Activated naive CD4-positive, alpha-beta T cell treated with anti-CD3 and anti-CD28 coated beads for 36 hours (primary cell): ENCODE measurements around the gene NTHL1. TPM values are rescaled to one million over a fixed set of nuclear protein-coding genes. Genes with fewer than 3 reads are reported as not detected.

ENCODE experiments used
- CTCF ChIA-PET: fragments of 350-600 bp; sonication (Branson Sonifier 250); formaldehyde crosslinking; loops from one replicate; lab custom pipeline; 2021; ENCODE audit warnings: antibody characterized with exemption; lab: Charles Lee
- DNase-seq: peaks from one replicate; pipeline ENCODE4 v3.0.0-alpha.2; 2020
- H3K27ac Mint-ChIP-seq: one replicate; pipeline ENCODE4 v1.8.0; 2021; ENCODE audit warnings: mild to moderate bottlenecking, mixed read lengths
- H3K27me3 Mint-ChIP-seq: one replicate; pipeline ENCODE4 v1.8.0; 2021; ENCODE audit warnings: low read depth, mixed read lengths
- H3K36me3 Mint-ChIP-seq: one replicate; pipeline ENCODE4 v1.8.0; 2021; ENCODE audit warnings: low read depth, mixed read lengths
- H3K4me1 Mint-ChIP-seq: one replicate; pipeline ENCODE4 v1.8.0; 2021; ENCODE audit warnings: low read depth, mixed read lengths
- H3K4me3 Mint-ChIP-seq: one replicate; pipeline ENCODE4 v1.8.0; 2021; ENCODE audit warnings: mild to moderate bottlenecking, moderate library complexity, mixed read lengths
- H3K9me3 Mint-ChIP-seq: one replicate; pipeline ENCODE4 v1.8.0; 2021; ENCODE audit warnings: mixed read lengths
- intact Hi-C: fragments of 100-400 bp; cut with micrococcal nuclease; formaldehyde crosslinking; loops from one replicate; pipeline ENCODE4 v1.15.1; 2023
- microRNA-seq: library from miRNA; unstranded; fragments of <30 nt; microRNA quantifications from one replicate; pipeline ENCODE4 v1.2.0, GENCODE V29; 2022; ENCODE audit warnings: borderline microRNAs expressed, borderline replicate concordance
- total RNA-seq, 2 experiments: library from RNA; stranded (reverse); gene quantifications; one replicate each; pipeline ENCODE4 v1.2.3, GENCODE V29; 2021

NTHL1 gene
- total RNA-seq, 2 experiments from 2014 or later = 20.1 to 24.1 TPM

DNA sequence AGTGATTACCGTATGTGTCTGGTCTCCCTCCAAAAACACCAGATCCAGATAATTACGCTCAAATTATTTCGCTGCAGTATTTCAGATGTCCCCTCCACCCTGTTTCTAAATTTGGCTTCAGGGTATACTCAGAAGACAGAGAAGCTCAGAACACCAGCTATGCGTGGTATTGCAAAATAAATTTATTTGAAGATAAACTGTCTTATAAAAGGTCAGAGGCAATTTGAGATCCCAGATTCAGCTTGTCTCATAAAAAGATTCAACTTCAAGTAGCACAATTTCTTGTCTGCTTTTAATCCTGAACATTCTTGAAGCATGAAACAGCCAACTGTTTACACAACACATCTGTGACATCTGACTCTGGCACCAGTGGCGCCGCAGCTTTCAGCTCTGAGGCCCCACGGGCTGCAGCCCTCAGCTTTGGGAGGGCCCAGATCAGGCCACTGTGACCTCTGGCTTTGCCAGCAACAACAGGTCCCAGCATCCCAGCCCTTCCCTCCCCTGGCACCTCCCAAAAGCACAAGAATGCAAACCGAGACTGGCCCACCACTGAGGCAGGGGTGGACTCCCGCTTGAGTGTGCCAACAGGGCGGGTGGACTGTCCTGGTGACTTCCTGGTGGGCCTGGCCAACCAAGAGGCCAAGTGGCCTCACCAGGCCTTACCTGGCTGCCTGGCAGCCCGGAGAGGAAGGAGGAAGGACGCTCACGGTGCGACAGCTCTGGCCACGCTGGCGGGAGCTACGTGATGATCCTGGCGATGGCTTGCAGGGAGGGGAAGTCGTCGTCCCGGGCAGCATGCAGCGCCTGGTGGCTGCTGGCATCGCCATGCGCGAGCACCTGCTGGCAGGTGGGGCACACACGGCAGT is 49.9 kb downstream of the NTHL1 start:
- H3K36me3 Mint-ChIP-seq = peaks cover 14% of the 10 kb centered on the region
- no peaks in the 10 kb centered on the region for H3K9me3 Mint-ChIP-seq
- H3K4me3 Mint-ChIP-seq = no peak overlapping the region
- H3K27ac Mint-ChIP-seq = no peak overlapping the region
- DNase-seq = no peak
- no peaks in the 10 kb centered on the region for H3K27me3 Mint-ChIP-seq
- intact Hi-C loops = no loop called here
- CTCF ChIA-PET = interaction anchor here (0.9 to 1.3 kb wide), 3 partner anchors 10 to 15 kb away, joined by 3 read pairs; no protein-coding TSS in a partner anchor
- peaks cover 9% of the 10 kb centered on the region for H3K4me1 Mint-ChIP-seq

DNA sequence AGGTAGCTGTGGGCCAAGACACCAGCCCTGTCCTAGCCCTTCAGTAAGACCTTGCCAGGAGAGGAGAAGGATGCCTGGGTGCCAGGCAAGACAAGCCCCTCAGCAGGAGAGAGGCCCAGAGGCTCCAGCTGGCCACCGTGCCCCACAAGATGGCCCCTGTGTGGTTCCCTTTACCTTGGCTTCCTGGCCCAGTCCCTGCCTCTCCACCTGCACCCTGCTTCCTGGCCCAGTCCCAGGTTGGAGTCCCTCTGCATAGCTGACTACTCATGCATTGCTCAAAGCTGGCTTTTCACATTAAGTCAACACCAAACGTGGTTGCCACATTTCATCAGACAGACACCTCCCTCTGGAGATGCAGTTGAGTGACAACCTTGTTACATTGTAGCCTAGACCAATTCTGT is 53.9 kb downstream of the NTHL1 start:
- H3K27ac Mint-ChIP-seq = peak overlapping the region; percentile 60
- intact Hi-C loops = no loop called here

DNA sequence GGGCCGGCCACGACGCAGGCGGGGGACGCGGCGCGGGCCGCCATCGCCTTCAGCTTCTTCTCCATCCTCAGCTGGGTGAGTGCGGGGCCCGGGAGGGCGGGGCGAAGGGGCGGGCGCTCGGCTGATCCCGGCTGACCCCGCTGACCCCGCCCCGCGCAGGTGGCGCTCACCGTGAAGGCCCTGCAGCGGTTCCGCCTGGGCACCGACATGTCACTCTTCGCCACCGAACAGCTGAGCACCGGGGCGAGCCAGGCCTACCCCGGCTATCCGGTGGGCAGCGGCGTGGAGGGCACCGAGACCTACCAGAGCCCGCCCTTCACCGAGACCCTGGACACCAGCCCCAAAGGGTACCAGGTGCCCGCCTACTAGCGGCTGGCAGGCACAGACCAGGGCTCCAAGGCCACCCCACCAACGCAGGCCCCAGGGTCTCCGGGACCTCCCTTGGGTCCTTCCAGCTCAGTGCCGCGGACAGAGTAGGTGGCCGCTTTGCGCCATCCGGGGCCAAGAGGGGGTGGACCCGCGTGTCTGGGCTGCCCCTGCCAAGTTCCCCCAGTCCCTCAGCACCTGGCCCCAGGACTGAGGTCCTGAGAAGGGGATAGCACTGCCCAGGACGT is 54.8 kb downstream of the NTHL1 start:
- Mint-ChIP-seq H3K9me3 (no peaks in the 10 kb centered on the region), H3K27ac (no peak overlapping the region), H3K4me1 (peaks cover 24% of the 10 kb centered on the region), H3K4me3 (no peak overlapping the region), H3K36me3 (peaks cover 1% of the 10 kb centered on the region), H3K27me3 (peaks cover 24% of the 10 kb centered on the region)
- DNase-seq = no peak
- intact Hi-C loops = loop anchor here (1.0 kb wide), 4 partner anchors 16 to 230 kb away; partner anchors contain the start of genes E4F1, MSRB1, RPS2 and ZNF598
- CTCF ChIA-PET = interaction anchor here (1.5 to 5.0 kb wide), 2 partner anchors 11 to 148 kb away, joined by 5 to 36 read pairs; no protein-coding TSS in a partner anchor

More for the DNA sequence above, 53.9 kb downstream of the NTHL1 start:
- Mint-ChIP-seq H3K27me3 (peaks cover 21% of the 10 kb centered on the region), H3K4me3 (no peak overlapping the region), H3K9me3 (no peaks in the 10 kb centered on the region), H3K36me3 (peaks cover 5% of the 10 kb centered on the region), H3K4me1 (peaks cover 24% of the 10 kb centered on the region)
- CTCF ChIA-PET = interaction anchor here (5.0 kb wide), 1 partner anchor 10 kb away, joined by 36 read pairs; no protein-coding TSS in a partner anchor
- peak; percentile 74 for DNase-seq

DNA sequence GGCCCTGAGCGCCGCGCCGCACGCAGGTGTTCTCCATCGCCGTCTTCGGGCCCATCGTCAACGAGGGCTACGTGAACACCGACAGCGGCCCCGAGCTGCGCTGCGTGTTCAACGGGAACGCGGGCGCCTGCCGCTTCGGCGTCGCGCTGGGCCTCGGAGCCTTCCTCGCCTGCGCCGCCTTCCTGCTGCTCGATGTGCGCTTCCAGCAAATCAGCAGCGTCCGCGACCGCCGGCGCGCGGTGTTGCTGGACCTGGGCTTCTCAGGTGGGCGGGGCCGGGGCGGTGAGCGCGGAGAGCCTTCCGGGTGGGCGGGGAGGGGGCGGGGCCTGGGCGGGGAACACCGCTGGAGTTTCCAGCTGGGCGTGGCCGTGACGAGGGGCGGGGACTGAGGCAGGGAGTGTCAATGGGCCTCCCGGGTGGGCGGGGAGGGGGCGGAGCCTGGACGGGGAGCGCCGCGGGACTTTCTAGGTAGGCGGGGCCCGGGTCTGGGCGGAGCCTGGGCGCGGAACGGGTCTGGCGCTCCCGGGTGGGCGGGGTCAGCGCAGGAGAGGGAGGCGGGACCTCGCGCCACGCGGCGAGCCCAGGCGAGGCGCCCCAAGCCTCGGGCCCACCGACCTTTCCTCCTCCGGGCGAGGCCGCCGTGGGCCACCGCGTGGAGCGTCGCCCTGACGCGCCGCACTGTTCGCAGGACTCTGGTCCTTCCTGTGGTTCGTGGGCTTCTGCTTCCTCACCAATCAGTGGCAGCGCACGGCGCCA is 55.5 kb downstream of the NTHL1 start:
- CTCF ChIA-PET = interaction anchor here (1.5 to 5.0 kb wide), 2 partner anchors 12 to 149 kb away, joined by 5 to 36 read pairs; no protein-coding TSS in a partner anchor
- peak; percentile 99 for DNase-seq
- Mint-ChIP-seq H3K27me3 (peaks cover 24% of the 10 kb centered on the region), H3K4me1 (peaks cover 24% of the 10 kb centered on the region), H3K27ac (no peak overlapping the region), H3K9me3 (no peaks in the 10 kb centered on the region), H3K4me3 (peak overlapping the region; percentile 65), H3K36me3 (peaks cover 1% of the 10 kb centered on the region)
- intact Hi-C loops = loop anchor here (1.0 kb wide), 4 partner anchors 17 to 231 kb away; partner anchors contain the start of genes E4F1, MSRB1, RPS2 and ZNF598

DNA sequence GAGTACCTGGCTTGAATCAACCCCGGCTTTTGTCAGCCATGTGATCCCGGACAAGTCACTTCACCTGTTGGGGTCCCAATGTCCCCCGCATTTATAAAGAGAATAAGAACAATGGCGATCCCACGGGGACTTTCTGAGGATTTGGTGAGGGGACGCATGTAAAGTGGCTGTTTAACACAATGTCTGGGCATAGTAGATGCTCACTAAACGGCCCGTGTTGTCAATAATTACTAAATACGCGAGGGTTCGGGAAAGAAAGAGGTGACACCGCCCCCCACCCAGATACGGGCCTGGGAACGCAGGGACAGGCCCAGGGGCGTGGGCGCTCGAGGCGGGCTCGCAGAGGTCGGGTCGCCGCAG is 56.1 kb downstream of the NTHL1 start:
- H3K27ac Mint-ChIP-seq = no peak overlapping the region
- intact Hi-C loops = no loop called here
- peak overlapping the region; percentile 65 for H3K4me3 Mint-ChIP-seq
- H3K9me3 Mint-ChIP-seq = no peaks in the 10 kb centered on the region
- H3K27me3 Mint-ChIP-seq = peaks cover 24% of the 10 kb centered on the region
- H3K36me3 Mint-ChIP-seq = peaks cover 7% of the 10 kb centered on the region
- DNase-seq = no peak
- H3K4me1 Mint-ChIP-seq = peaks cover 24% of the 10 kb centered on the region
- CTCF ChIA-PET = interaction anchor here (0.5 to 1.5 kb wide), 2 partner anchors 130 to 149 kb away, joined by 3 to 5 read pairs; no protein-coding TSS in a partner anchor

DNA sequence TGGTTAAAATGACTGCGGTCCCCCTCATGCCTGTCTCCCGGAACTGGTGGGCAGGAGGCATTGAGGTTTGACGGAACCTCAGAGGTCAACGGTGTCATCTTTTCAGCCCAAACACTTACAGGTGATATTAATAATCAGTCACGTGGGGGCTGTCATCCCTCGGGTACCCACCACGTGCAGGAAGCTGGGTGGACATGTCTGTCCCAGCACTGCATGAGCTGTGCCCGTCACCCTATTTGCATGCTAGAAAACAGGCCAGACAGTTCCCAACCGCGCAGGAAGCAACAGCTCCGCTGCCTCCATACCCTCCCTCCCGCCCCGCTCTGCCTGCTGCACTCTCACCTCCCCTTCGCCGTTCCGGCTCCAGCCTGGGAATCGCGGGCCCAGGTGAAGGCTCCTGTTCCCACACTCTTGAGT is 56.5 kb downstream of the NTHL1 start:
- Mint-ChIP-seq H3K36me3 (peaks cover 11% of the 10 kb centered on the region), H3K9me3 (no peaks in the 10 kb centered on the region), H3K27me3 (peaks cover 24% of the 10 kb centered on the region), H3K27ac (no peak overlapping the region), H3K4me3 (peak overlapping the region; percentile 65), H3K4me1 (peaks cover 24% of the 10 kb centered on the region)
- CTCF ChIA-PET = interaction anchor here (0.5 to 1.2 kb wide), 4 partner anchors 9 to 149 kb away, joined by 3 to 4 read pairs (median 3); partner anchors contain the start of genes NTHL1 and TSC2
- peak; percentile 76 for DNase-seq
- intact Hi-C loops = no loop called here

DNA sequence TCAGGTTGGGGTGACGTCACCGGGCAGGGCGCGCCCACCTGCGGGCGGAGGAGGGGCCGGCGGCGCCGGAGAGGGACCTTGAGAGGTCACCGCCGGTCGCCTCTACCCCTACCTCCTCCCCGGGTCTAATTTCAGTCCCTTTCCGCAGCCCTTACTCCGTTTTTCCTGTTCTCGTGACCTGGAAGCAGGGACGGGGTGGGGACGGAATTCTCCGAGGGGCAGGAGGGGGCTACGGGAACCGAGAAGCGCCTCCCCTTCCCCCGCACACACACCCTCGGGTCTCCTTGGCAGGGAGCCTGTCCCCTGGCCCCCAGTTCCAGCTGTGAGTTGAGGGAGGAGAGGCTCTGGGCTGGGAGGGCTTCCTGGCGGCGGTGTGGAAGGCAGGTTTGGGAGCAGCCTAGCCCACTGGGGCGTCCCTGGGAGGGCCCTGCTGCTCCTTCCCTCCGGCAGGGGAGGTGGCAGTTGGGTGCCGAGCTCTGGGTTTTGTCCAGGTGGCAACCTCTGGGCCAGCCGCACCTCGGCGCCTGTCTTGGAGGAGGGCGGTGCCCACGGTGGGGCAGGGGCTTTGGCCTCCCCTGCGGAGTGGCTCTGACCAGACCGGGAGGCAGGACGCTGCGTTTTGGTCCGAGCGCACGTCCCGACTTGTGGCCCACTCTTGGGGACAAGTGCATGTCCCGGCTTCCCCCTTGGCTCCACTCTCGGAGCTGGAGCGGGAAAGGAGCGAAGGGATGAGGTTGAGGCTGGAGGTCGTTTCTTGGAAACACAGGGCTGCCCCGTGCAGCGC is 57.1 kb downstream of the NTHL1 start:
- peaks cover 24% of the 10 kb centered on the region for H3K4me1 Mint-ChIP-seq
- intact Hi-C loops = no loop called here
- peak overlapping the region; percentile 65 for H3K4me3 Mint-ChIP-seq
- H3K27me3 Mint-ChIP-seq = peaks cover 24% of the 10 kb centered on the region
- CTCF ChIA-PET = interaction anchor here (0.9 to 1.2 kb wide), 3 partner anchors 8 to 150 kb away, joined by 3 to 4 read pairs (median 3); partner anchors contain the start of genes NTHL1 and TSC2
- no peak overlapping the region for H3K27ac Mint-ChIP-seq
- H3K9me3 Mint-ChIP-seq = no peaks in the 10 kb centered on the region
- H3K36me3 Mint-ChIP-seq = peaks cover 11% of the 10 kb centered on the region
- DNase-seq = peak; percentile 45

DNA sequence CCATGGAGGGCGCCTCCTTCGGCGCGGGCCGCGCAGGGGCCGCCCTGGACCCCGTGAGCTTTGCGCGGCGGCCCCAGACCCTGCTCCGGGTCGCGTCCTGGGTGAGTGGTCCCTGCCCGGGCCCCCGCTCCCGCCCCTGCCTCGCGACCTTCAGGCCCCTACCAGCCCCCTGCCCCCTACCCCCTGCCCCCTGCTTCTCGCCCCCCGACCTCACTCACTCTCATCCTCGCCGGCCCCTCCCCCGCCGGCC is 57.6 kb downstream of the NTHL1 start:
- DNase-seq = no peak
- intact Hi-C loops = no loop called here
- peaks cover 9% of the 10 kb centered on the region for H3K36me3 Mint-ChIP-seq
- H3K9me3 Mint-ChIP-seq = no peaks in the 10 kb centered on the region
- H3K27ac Mint-ChIP-seq = no peak overlapping the region
- peaks cover 24% of the 10 kb centered on the region for H3K27me3 Mint-ChIP-seq
- no peak overlapping the region for H3K4me3 Mint-ChIP-seq
- peaks cover 24% of the 10 kb centered on the region for H3K4me1 Mint-ChIP-seq
- CTCF ChIA-PET = interaction anchor here (0.9 to 1.2 kb wide), 2 partner anchors 8 to 151 kb away, joined by 3 to 4 read pairs; no protein-coding TSS in a partner anchor

Small RNAs within 50 kb of the gene (microRNA-seq; reads per million reads assigned to microRNA genes)
- gene MIR1225 = not detected

Other genes starting within 250 kb of the NTHL1 start
- gene HAGH, start 221.0 kb downstream of the NTHL1 start, total RNA-seq = 10 to 100 TPM; 29.9 to 30.1 TPM
- gene FAHD1, start 220.6 kb downstream of the NTHL1 start, total RNA-seq = 1 to 10 TPM; 6.0 to 7.3 TPM
- gene MEIOB, start 175.7 kb downstream of the NTHL1 start, total RNA-seq = under 1 TPM; 0.52 to 0.76 TPM
- not detected for gene HS3ST6, start 129.4 kb downstream of the NTHL1 start, total RNA-seq
- 10 to 100 TPM in 1 of 2 experiments, 1 to 10 TPM in 1; 8.5 to 11.0 TPM for gene MSRB1, start 104.6 kb downstream of the NTHL1 start, total RNA-seq
- gene RPL3L, start 93.1 kb downstream of the NTHL1 start, total RNA-seq = not detected
- gene NDUFB10, start 88.3 kb downstream of the NTHL1 start, total RNA-seq = 100 to 1,000 TPM; 111 TPM
- gene RPS2, start 83.0 kb downstream of the NTHL1 start, total RNA-seq = 1,000 to 10,000 TPM; 7,042 to 7,057 TPM
- gene RNF151, start 81.0 kb downstream of the NTHL1 start, total RNA-seq = not detected
- 10 to 100 TPM; 36.5 to 38.0 TPM for gene TBL3, start 75.8 kb downstream of the NTHL1 start, total RNA-seq
- gene NOXO1, start 66.4 kb downstream of the NTHL1 start, total RNA-seq = not detected
- 10 to 100 TPM; 29.8 to 30.1 TPM for gene GFER, start 63.6 kb downstream of the NTHL1 start, total RNA-seq
- 1 to 10 TPM; 5.7 to 7.2 TPM for gene SYNGR3, start 57.9 kb downstream of the NTHL1 start, total RNA-seq
- 10 to 100 TPM; 88.8 to 93.5 TPM for gene ZNF598, start 38.0 kb downstream of the NTHL1 start, total RNA-seq
- gene NPW, start 28.0 kb downstream of the NTHL1 start, total RNA-seq = 1 to 10 TPM; 1.3 to 1.9 TPM
- gene NHERF2, start 20.9 kb downstream of the NTHL1 start, total RNA-seq = 1 to 10 TPM; 1.5 to 2.1 TPM
- 10 to 100 TPM; 72.3 to 72.7 TPM for gene TSC2, start 151 bp upstream of the NTHL1 start, total RNA-seq
- gene PKD1, start 88.1 kb upstream of the NTHL1 start, total RNA-seq = 10 to 100 TPM; 63.3 to 68.9 TPM
- gene RAB26, start 100.8 kb upstream of the NTHL1 start, total RNA-seq = not detected
- gene TRAF7, start 107.9 kb upstream of the NTHL1 start, total RNA-seq = 100 to 1,000 TPM; 102 to 104 TPM
- gene CASKIN1, start 148.8 kb upstream of the NTHL1 start, total RNA-seq = under 1 TPM; 0.15 to 0.17 TPM
- gene MLST8, start 157.6 kb upstream of the NTHL1 start, total RNA-seq = 10 to 100 TPM; 70.0 to 70.1 TPM
- gene BRICD5, start 163.0 kb upstream of the NTHL1 start, total RNA-seq = 1 to 10 TPM; 2.6 to 3.1 TPM
- 10 to 100 TPM; 11.2 to 12.2 TPM for gene PGP, start 167.0 kb upstream of the NTHL1 start, total RNA-seq
- 10 to 100 TPM; 21.2 to 21.7 TPM for gene E4F1, start 175.8 kb upstream of the NTHL1 start, total RNA-seq
- gene DNASE1L2, start 188.6 kb upstream of the NTHL1 start, total RNA-seq = under 1 TPM; 0.33 to 0.62 TPM
- gene ECI1, start 203.8 kb upstream of the NTHL1 start, total RNA-seq = 10 to 100 TPM; 39.7 to 48.3 TPM
- 100 to 1,000 TPM; 306 to 311 TPM for gene RNPS1, start 220.3 kb upstream of the NTHL1 start, total RNA-seq